HEK293 (cell line): ENCODE data around the gene COQ4.
A peak's percentile ranks its signal among the peaks of the same experiment; 100 is the strongest.

Experiments
- CTCF ChIA-PET: fragments of 350-600 bp; formaldehyde crosslinking; extraction: SDS; loops from one replicate; lab custom pipeline; 2021; ENCODE audit warnings: antibody characterized with exemption; lab: Yijun Ruan, JAX
- POLR2A ChIA-PET: fragments of 300-600 bp; formaldehyde crosslinking; extraction: SDS; loops from one replicate; lab custom pipeline; 2020; ENCODE audit warnings: antibody characterized with exemption, inconsistent platforms; lab: Yijun Ruan, JAX
- H3K27ac ChIP-seq: fragments of 200-500 bp; sonication (Bioruptor generic); 2 replicates; pipeline ENCODE4 v1.5.1; 2014; ENCODE audit warnings: low read depth, low read length, control low read depth, inconsistent platforms; ENCODE audit errors: extremely low read depth
- H3K36me3 ChIP-seq, 2 experiments: fragments of 200-500 bp in 1 of 2; sonication (Bioruptor generic) in 1 of 2; 1 replicate in 1 of 2; 2 replicates in 1 of 2; pipeline ENCODE4 v1.5.1; 2014 to 2017; ENCODE audit warnings: inconsistent platforms in 2 of 2, low read length in 2 of 2; ENCODE audit not compliant: control insufficient read depth in 2 of 2, insufficient read depth in 1 of 2
- H3K4me1 ChIP-seq: fragments of 200-500 bp; sonication (Bioruptor generic); 2 replicates; pipeline ENCODE4 v1.5.1; 2014; ENCODE audit warnings: mild to moderate bottlenecking, low read length, inconsistent platforms; ENCODE audit not compliant: control insufficient read depth, insufficient read depth
- H3K4me3 ChIP-seq: 2 replicates; pipeline ENCODE4 v1.5.1; 2011; ENCODE audit warnings: low read depth, mild to moderate bottlenecking, control low read depth, low read length, moderate library complexity
- H3K9me3 ChIP-seq: fragments of 200-500 bp; sonication (Bioruptor generic); 2 replicates; pipeline ENCODE4 v1.5.1; 2014; ENCODE audit warnings: low read depth, low read length, inconsistent platforms; ENCODE audit not compliant: control insufficient read depth, insufficient read depth
- EGR2 ChIP-seq: fragments of 450-650 bp; formaldehyde crosslinking; IDR thresholded peaks from 2 replicates; pipeline ENCODE4 v1.5.1; 2016; ENCODE audit warnings: low read depth, missing biosample characterization, missing genetic modification characterization
- GLI4 ChIP-seq: fragments of 450-650 bp; formaldehyde crosslinking; IDR thresholded peaks from 2 replicates; pipeline ENCODE4 v1.5.1; 2016; ENCODE audit warnings: missing biosample characterization, missing genetic modification characterization
- HOXA7 ChIP-seq: sonication (generic); formaldehyde crosslinking; IDR thresholded peaks from 2 replicates; pipeline ENCODE4 v1.8.1; 2022; ENCODE audit warnings: missing genetic modification reagents, borderline replicate concordance
- HOXD13 ChIP-seq: sonication (generic); formaldehyde crosslinking; IDR thresholded peaks from 2 replicates; pipeline ENCODE4 v1.8.0; 2022; ENCODE audit warnings: missing genetic modification reagents, borderline replicate concordance
- KLF9 ChIP-seq: fragments of 450-650 bp; formaldehyde crosslinking; IDR thresholded peaks from 2 replicates; pipeline ENCODE4 v1.5.1; 2016; ENCODE audit warnings: missing biosample characterization, missing genetic modification characterization, low read depth
- MZF1 ChIP-seq: fragments of 450-650 bp; formaldehyde crosslinking; IDR thresholded peaks from 2 replicates; pipeline ENCODE4 v1.5.1; 2017; ENCODE audit warnings: missing biosample characterization, missing genetic modification characterization, borderline replicate concordance
- OVOL3 ChIP-seq: fragments of 450-650 bp; formaldehyde crosslinking; IDR thresholded peaks from 2 replicates; pipeline ENCODE4 v1.5.1; 2016; ENCODE audit warnings: missing biosample characterization, missing genetic modification characterization
- PRDM6 ChIP-seq: fragments of 450-650 bp; formaldehyde crosslinking; IDR thresholded peaks from 2 replicates; pipeline ENCODE4 v1.5.1; 2017; ENCODE audit warnings: missing biosample characterization, missing genetic modification characterization
- SP7 ChIP-seq: fragments of 450-650 bp; formaldehyde crosslinking; IDR thresholded peaks from 2 replicates; pipeline ENCODE4 v1.5.1; 2016; ENCODE audit warnings: missing biosample characterization, missing genetic modification characterization
- TCF7L2 ChIP-seq: IDR thresholded peaks from 2 replicates; pipeline ENCODE4 v1.6.1; 2011; ENCODE audit warnings: low read depth, mild to moderate bottlenecking, inconsistent platforms, low read length, moderate library complexity, borderline replicate concordance
- YY1 ChIP-seq: fragments of 450-650 bp; formaldehyde crosslinking; IDR thresholded peaks from 2 replicates; pipeline ENCODE4 v1.5.1; 2018; ENCODE audit warnings: missing biosample characterization, missing genetic modification characterization
- ZBTB17 ChIP-seq: fragments of 450-650 bp; formaldehyde crosslinking; IDR thresholded peaks from 2 replicates; pipeline ENCODE4 v1.5.1; 2016; ENCODE audit warnings: missing biosample characterization, missing genetic modification characterization
- ZFHX2 ChIP-seq: fragments of 450-650 bp; formaldehyde crosslinking; conservative IDR thresholded peaks from 2 replicates; pipeline ENCODE4 v1.5.1; 2016; ENCODE audit warnings: missing biosample characterization, missing genetic modification characterization
- ZNF138 ChIP-seq: fragments of 450-650 bp; formaldehyde crosslinking; IDR thresholded peaks from 2 replicates; pipeline ENCODE4 v1.5.1; 2016; ENCODE audit warnings: missing biosample characterization, missing genetic modification characterization, borderline replicate concordance
- ZNF214 ChIP-seq: fragments of 450-650 bp; formaldehyde crosslinking; IDR thresholded peaks from 2 replicates; pipeline ENCODE4 v1.5.1; 2017; ENCODE audit warnings: missing biosample characterization, mild to moderate bottlenecking, missing genetic modification characterization, borderline replicate concordance
- ZNF24 ChIP-seq: fragments of 450-650 bp; formaldehyde crosslinking; IDR thresholded peaks from 2 replicates; pipeline ENCODE4 v1.5.1; 2016; ENCODE audit warnings: missing biosample characterization, missing genetic modification characterization
- ZNF280C ChIP-seq: fragments of 450-650 bp; formaldehyde crosslinking; IDR thresholded peaks from 2 replicates; pipeline ENCODE4 v1.5.1; 2016; ENCODE audit warnings: missing biosample characterization, missing genetic modification characterization
- ZNF513 ChIP-seq: fragments of 450-650 bp; IDR thresholded peaks from 2 replicates; pipeline ENCODE4 v1.5.1; 2018; ENCODE audit warnings: missing biosample characterization, missing genetic modification characterization
- ZNF529 ChIP-seq: fragments of 450-650 bp; formaldehyde crosslinking; IDR thresholded peaks from 2 replicates; pipeline ENCODE4 v1.5.1; 2017; ENCODE audit warnings: missing genetic modification characterization, missing biosample characterization; ENCODE audit not compliant: insufficient replicate concordance
- ZNF623 ChIP-seq: fragments of 450-650 bp; formaldehyde crosslinking; IDR thresholded peaks from 2 replicates; pipeline ENCODE4 v1.5.1; 2016; ENCODE audit warnings: missing biosample characterization, missing genetic modification characterization
- ZXDB ChIP-seq: fragments of 450-650 bp; formaldehyde crosslinking; IDR thresholded peaks from 2 replicates; pipeline ENCODE4 v1.5.1; 2016; ENCODE audit warnings: missing biosample characterization, missing genetic modification characterization

The COQ4 gene

GRCh38 chr9:128370752-128371629 is 48.4 kb downstream of the COQ4 start, which contains the start of gene URM1 (continued):
- 0 out of 2 replicates have a peak, but pooled peaks have one; percentile 8 for TF ChIP-seq ZNF513 (tag by site-specific recombination)
- TF ChIP-seq MZF1 (tag by site-specific recombination): no peak
- TF ChIP-seq KLF9: 0 out of 2 replicates have a peak, but pooled peaks have one; percentile 24
- no peak for TF ChIP-seq PRDM6
- peak; percentile 43; the same call in 1 of the 2 replicates for TF ChIP-seq SP7 (tag by site-specific recombination)
- TF ChIP-seq GLI4 (tag by site-specific recombination): no peak
- TF ChIP-seq ZNF280C: no peak
- TF ChIP-seq YY1 (tag by site-specific recombination): peak; percentile 84
- peak; percentile 13; the same call in 1 of the 2 replicates for TF ChIP-seq ZXDB (tag by site-specific recombination)
- TF ChIP-seq ZNF24 (tag by site-specific recombination): no peak
- no peak for TF ChIP-seq TCF7L2
- no peak for TF ChIP-seq EGR2 (tag by site-specific recombination)
- TF ChIP-seq ZNF214 (tag by site-specific recombination): no peak
- TF ChIP-seq HOXD13 (CRISPR knock-in tag): no peak
- TF ChIP-seq ZNF623 (tag by site-specific recombination): no peak
- TF ChIP-seq OVOL3 (tag by site-specific recombination): no peak
- TF ChIP-seq HOXA7 (CRISPR knock-in tag): no peak
- no peak for TF ChIP-seq ZNF138
- TF ChIP-seq ZFHX2 (tag by site-specific recombination): no peak
- TF ChIP-seq ZNF529 (tag by site-specific recombination): no peak
- TF ChIP-seq, all 188 proteins: peak for 25

GRCh38 chr9:128371630-128372117 is 49.0 kb downstream of the COQ4 start:
- peak overlapping the region; percentile 74 for H3K4me3 ChIP-seq
- TF ChIP-seq ZNF529 (tag by site-specific recombination) (no peak), ZBTB17 (tag by site-specific recombination) (peak; percentile 17; the same call in 1 of the 2 replicates)
- TF ChIP-seq, all 188 proteins: peak for 1
- Histone ChIP-seq H3K36me3 (peaks cover 0 to 13% of the 10 kb centered on the region in 2 experiments; a peak in 1 of 3 replicates), H3K9me3 (no peaks in the 10 kb centered on the region), H3K27ac (no peak overlapping the region; the same call in 1 of the 2 replicates), H3K4me1 (0 out of 2 replicates have a peak, but pooled peaks cover 3% of the 10 kb centered on the region)
- ChIA-PET CTCF (interaction anchor here (0.6 to 2.9 kb wide), 4 partner anchors 10 to 58 kb away, joined by 3 to 20 read pairs (median 8); no protein-coding TSS in a partner anchor), POLR2A (interaction anchor here (0.5 to 3.6 kb wide), 30 partner anchors 9 to 803 kb away, joined by 3 to 33 read pairs (median 4); partner anchors contain the start of genes CERCAM, GOLGA2, ODF2 and SWI5)
